ENCODE measurements around the gene SLCO4A1.

DNA sequence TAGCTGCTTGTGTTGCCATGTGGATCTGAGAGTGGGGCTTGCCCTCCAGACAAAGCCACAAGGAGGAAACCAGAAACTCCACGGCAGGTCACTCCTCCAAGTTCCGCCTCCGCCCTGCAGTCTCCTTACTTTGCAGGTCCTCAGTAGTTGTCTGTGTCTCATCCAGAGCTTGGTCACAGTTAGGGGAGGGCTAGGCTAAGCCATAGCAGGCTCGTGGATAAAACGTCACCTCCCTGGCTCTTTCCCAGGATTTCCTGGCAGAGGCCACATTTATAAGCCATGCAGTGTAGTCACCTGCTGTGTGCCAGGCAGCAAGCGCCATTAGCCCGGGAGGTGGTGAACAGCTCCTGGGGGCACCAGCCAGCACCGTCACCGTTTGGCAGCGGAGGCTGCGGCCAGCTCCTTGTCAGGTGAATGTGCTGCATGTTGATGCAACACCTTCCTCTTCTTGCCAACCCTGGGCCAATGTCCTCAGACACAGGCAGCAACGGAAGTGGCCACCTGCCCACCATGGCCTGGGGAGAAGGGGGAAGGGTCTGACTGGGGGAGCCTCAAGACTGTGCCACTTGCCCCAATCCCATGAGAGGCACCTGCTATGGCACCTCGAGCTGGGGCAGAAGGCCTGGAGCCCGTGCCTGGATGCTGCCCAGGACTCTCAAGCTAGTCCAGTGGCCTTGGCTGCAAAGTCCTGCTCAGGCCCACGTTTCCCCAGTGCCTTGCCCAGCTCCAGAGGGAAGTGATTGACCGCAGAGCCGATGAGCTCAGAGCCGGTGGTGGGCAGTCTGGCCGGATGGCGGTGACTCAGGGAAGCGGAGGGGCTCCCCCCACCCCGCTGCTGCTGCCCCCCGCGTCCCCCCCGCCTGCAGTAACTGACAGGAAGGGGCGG, 39.0 kb upstream of the SLCO4A1 start:
- TF ChIP-seq EZH2 (IDR thresholded peaks at IDR 0.05; ENCODE audit: insufficient read depth, poor library complexity, severe bottlenecking) (no peak), EZH2phosphoT487 (IDR thresholded peaks at IDR 0.05; ENCODE audit: insufficient read depth, low read depth) (no peak)

Measured in GM23248 (cell line).